IPS-NIHi7 (cell line): ENCODE results near the gene RAB29.

ENCODE experiments used
- DNase-seq: peaks from one replicate; pipeline ENCODE4 v3.0.0; 2012; ENCODE audit warnings: mixed read lengths; ENCODE audit errors: extremely low spot score

The RAB29 gene

GRCh38 chr1:205794011-205794730 lies 18.9 kb upstream of the RAB29 start:
- DNase-seq = no peak

DNA sequence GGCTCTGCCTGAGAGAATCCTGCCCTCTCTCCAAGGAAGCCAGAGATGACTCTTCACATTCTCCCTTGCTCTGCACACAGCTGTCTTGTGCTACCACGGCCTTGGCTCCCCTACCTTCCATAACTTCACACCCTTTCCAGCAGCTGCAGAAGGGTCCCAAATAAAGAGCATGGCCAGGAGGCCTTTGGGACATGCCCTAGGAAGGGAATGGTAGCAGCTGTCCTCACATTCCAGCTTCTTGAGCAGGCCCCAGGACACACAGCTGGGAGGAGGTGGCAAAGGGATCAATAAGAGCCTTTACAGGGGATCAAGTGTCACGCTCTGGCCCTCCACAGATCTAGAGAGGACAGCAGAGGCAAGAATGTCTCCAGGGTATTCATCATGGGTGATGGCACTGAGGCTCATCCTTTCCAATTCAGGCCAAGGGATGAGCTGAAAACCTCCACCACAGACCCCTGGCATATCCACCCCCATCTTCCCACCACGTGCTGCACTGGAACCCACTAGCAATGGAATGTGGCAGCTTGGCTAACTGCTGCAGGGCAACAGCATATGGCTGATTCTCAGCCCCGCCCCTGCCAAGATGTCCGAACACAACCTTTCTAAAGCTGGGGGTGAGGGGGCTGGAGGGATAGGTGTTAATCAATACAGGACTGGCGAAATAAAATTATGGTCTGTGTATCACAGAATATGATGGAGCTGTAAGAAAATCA lies 17.8 kb upstream of the RAB29 start:
- no peak for DNase-seq

DNA sequence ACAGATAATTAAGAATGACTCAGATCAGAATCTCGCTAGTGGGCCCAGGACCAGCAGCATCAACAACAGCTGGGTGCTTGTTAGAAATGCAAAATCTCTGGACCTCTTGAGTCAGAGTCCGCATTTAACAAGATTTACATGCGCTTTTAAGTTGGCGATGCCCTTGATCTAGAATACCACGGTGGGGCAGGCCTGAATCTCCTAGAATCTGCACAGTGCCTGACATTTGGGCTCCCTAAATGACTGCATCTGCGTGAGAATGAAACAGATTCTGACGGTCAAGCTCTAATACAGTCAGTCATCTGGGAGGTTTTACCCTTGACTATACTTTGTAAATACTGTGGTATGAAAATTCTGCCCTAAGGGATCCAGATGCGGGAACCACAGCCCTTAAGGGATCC lies 17.2 kb upstream of the RAB29 start:
- DNase-seq = no peak

GRCh38 chr1:205791568-205792180 lies 16.4 kb upstream of the RAB29 start:
- peak; percentile 87 for DNase-seq

GRCh38 chr1:205787287-205787916 lies 12.1 kb upstream of the RAB29 start:
- DNase-seq = no peak

DNA sequence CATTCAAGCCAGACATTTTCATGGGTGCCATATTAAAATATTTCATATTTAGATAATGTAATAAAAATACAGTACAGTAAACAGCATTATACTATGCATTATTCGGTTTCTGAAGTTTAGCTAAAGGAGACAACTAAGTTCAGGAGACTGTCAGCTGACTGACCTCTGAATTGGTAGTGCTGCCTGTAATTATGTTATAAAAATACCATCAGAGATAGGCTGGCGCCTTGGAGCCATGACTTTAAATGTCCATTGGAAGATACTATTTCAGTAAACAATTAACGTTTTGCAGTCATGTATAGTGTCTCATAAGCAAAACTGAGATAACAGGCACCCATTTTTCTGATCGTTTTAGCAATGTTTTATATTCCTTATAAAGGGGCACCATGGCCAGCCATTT lies 11.3 kb upstream of the RAB29 start:
- no peak for DNase-seq

GRCh38 chr1:205785446-205785845 lies 10.2 kb upstream of the RAB29 start:
- no peak for DNase-seq

- DNase-seq = no peak
These were observed 8.6 kb upstream of the RAB29 start for GRCh38 chr1:205783904-205784303.

DNA sequence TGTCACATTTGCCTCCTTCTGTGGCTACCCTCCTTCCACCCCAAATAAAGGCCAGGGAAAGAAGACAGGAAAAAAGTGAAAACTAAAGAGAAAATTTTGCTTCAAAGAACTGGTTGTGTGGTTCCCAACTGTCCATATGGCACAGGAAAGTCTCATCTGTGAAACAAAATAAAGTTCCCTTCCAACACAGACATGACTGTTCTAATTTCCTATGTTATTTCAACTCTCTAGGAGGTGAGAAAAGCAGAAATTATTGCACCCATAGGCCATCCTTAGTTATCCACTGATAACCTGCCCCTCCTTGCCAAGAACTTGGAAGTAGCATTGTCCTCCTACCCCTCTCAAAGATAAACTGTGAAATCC lies 8.1 kb upstream of the RAB29 start:
- no peak for DNase-seq

DNA sequence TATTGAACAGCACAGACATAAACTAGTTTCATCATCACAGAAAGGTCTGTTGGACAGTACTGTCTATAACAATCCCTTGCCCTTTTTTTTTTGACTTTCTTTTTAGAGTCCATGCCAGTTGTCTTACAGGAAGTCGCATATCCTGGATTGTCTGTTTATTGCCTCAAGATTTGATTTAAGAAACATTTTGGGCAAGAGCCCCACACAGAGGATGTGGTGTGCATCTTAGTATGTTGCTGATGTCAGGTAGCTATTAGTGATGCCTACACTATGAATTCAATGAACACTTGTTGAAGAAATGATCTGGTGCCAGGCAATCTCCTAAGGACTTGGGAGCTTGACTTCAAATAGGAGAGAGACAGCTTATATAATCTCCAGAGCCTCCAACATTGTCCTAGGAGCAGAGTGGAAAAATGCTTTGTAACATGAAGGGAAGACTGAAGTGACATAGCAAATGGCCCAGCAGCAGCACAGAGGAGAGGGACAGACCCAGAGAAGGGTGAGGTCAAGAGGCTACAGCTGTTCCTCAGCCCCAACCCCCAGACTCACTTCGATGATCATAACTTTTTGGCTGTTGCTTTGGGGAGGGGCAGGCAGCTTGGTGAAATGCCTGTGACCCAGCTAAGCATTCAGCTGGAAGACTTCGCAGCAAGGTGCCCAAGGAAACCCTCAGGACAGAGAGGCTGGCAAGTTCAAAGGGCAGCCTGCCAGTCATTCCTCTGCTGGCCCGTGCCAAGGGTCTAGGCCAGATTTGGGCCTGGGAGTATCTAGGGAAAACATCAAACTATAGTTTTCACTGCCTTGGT lies 7.5 kb upstream of the RAB29 start:
- DNase-seq = no peak

GRCh38 chr1:205780335-205780734 lies 5.1 kb upstream of the RAB29 start:
- DNase-seq = no peak

GRCh38 chr1:205777994-205778393 lies 2.7 kb upstream of the RAB29 start:
- no peak for DNase-seq

GRCh38 chr1:205775717-205776056 lies 405 bp upstream of the RAB29 start:
- DNase-seq = no peak

- peak; percentile 66 for DNase-seq
These were observed 876 bp downstream of the RAB29 start for GRCh38 chr1:205774198-205775014.

DNA sequence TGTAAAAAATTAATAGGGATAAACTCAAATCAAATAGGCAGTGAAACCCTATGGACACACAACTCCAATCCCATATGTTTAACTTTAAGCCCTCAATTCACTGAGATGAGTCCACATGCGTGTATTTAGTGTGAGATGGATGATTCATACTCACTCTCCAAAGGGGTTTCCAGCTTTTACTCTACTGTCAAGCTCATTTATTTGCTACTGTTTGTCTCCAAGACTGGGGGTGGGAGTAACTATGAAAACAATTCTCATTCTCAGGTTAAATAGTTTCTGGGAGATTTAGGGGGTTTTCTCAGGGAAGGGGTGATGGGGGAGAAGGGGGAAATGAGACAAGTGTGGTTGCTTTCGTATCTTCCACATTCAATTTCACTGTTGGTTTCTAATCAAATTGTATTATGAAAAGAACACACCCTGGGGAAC lies 2.7 kb downstream of the RAB29 start:
- DNase-seq = no peak

DNA sequence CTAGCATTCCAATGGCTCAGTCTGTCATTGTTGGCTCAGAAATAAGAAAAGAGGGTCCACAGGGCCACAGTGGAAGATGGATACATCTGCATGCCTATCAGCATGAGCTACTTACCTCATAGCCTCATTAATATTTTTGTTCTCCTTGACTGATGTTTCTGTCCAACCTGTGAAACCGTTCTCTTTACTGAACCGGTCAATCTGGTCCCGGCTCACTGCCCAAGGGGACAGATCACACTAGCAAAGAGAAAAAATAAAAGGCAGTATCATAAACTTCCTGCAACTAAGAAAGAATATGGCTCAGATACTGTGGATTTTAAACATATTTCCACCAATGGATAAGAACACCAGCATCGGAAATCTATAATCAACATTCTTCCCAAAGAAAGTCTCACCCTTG lies 4.7 kb downstream of the RAB29 start:
- no peak for DNase-seq

- DNase-seq = no peak
These were observed 5.5 kb downstream of the RAB29 start for GRCh38 chr1:205769641-205770365.

DNA sequence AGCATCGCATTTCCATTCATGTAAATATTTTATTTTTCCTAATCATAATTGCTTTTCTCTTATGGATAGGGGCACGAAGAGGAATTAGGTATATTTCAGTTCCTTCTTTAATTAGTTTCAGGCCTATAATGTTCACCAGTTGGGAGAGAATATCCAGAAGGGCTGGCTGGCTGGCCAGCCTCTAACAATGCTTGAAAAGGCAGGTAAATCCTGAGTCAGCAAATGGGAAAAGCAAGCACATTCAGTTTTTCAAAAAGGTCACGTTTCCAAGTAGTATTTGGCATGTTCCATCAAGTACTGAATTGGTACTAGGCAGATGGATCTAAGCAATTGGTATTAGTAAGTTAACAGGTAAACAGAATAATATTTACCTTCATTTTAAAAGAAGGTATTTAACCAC lies 8.0 kb downstream of the RAB29 start:
- DNase-seq = no peak

- DNase-seq = no peak
These were observed 8.7 kb downstream of the RAB29 start for GRCh38 chr1:205766570-205766969.

- DNase-seq = no peak
These were observed 9.2 kb downstream of the RAB29 start for GRCh38 chr1:205766038-205766437.
